H1 (cell line): ENCODE data around the gene TPO. TPM values are rescaled to one million over a fixed set of nuclear protein-coding genes. Genes with fewer than 3 reads are reported as not detected.

Experiments used
- CTCF ChIA-PET: fragments of 300-600 bp; sonication (Branson Sonifier 250); formaldehyde crosslinking; loops from one replicate; lab custom pipeline; 2021; ENCODE audit not compliant: partially characterized antibody; lab: Charles Lee
- POLR2A ChIA-PET: fragments of 300-600 bp; sonication (Branson Sonifier 250); formaldehyde crosslinking; loops from one replicate; lab custom pipeline; 2021; ENCODE audit warnings: inconsistent platforms; ENCODE audit not compliant: partially characterized antibody; lab: Charles Lee
- DNase-seq, 2 experiments: peaks; one replicate each; pipeline versions ENCODE4 v3.0.0 to v3.0.0-alpha.2; 2010 to 2022; ENCODE audit warnings: low spot score in 2 of 2, low read depth in 1 of 2, mixed read lengths in 1 of 2
- FAIRE-seq: peaks from 2 replicates; lab custom pipeline; 2011; peaks lifted over from hg19 to GRCh38; lab: Jason Lieb, UNC
- H2AFZ ChIP-seq: 2 replicates; pipeline ENCODE4 v1.8.1; 2012; ENCODE audit warnings: low read length, inconsistent platforms
- H2AK5ac ChIP-seq: 2 replicates; pipeline ENCODE4 v1.6.1; 2013; ENCODE audit warnings: low read depth, low read length
- H2BK120ac ChIP-seq: replicated peaks from 2 replicates; pipeline ENCODE3; 2013; ENCODE audit warnings: low read depth, low read length, inconsistent platforms
- H2BK12ac ChIP-seq: 2 replicates; pipeline ENCODE4 v1.6.1; 2013; ENCODE audit warnings: low read depth, low read length
- H2BK15ac ChIP-seq: 2 replicates; pipeline ENCODE4 v1.6.1; 2013; ENCODE audit warnings: low read length
- H2BK20ac ChIP-seq: 2 replicates; pipeline ENCODE4 v1.6.1; 2013; ENCODE audit warnings: low read length
- H2BK5ac ChIP-seq: 2 replicates; pipeline ENCODE4 v1.6.1; 2013; ENCODE audit warnings: low read depth, low read length
- H3K14ac ChIP-seq: 2 replicates; pipeline ENCODE4 v1.6.1; 2013; ENCODE audit warnings: inconsistent platforms; ENCODE audit not compliant: insufficient read length
- H3K18ac ChIP-seq: 2 replicates; pipeline ENCODE4 v1.6.1; 2013; ENCODE audit warnings: low read length; ENCODE audit errors: extremely low read depth
- H3K23ac ChIP-seq: 2 replicates; pipeline ENCODE4 v1.6.1; 2013; ENCODE audit warnings: inconsistent platforms; ENCODE audit not compliant: insufficient read length
- H3K23me2 ChIP-seq: 2 replicates; pipeline ENCODE4 v1.6.1; 2013; ENCODE audit warnings: low read depth, low read length
- H3K27ac ChIP-seq: 2 replicates; pipeline ENCODE4 v1.6.1; 2011; ENCODE audit warnings: low read depth, low read length, inconsistent platforms
- H3K27me3 ChIP-seq, 4 experiments: replicated peaks in 1 of 4; 1 replicate in 1 of 4; 2 replicates in 3 of 4; pipeline versions ENCODE4 v1.6.1 to v1.8.1; 2011 to 2013; ENCODE audit warnings: low read length in 3 of 4, mild to moderate bottlenecking in 3 of 4, inconsistent platforms in 2 of 4, mixed read lengths in 2 of 4, moderate library complexity in 1 of 4; ENCODE audit not compliant: control insufficient read depth in 3 of 4, insufficient read depth in 3 of 4; ENCODE audit errors: extremely low read depth in 1 of 4
- H3K36me3 ChIP-seq, 4 experiments: 2 replicates each; pipeline versions ENCODE4 v1.6.1 to v1.8.1; 2011 to 2013; ENCODE audit warnings: mild to moderate bottlenecking in 4 of 4, low read length in 3 of 4, moderate library complexity in 2 of 4, control low read depth in 1 of 4, inconsistent platforms in 1 of 4; ENCODE audit not compliant: insufficient read depth in 4 of 4, control insufficient read depth in 2 of 4
- H3K4ac ChIP-seq: replicated peaks from 2 replicates; pipeline ENCODE3; 2013; ENCODE audit warnings: low read length, low read depth, mixed read lengths, inconsistent platforms; ENCODE audit not compliant: insufficient read length
- H3K4me1 ChIP-seq, 4 experiments: replicated peaks in 1 of 4; 1 replicate in 1 of 4; 2 replicates in 3 of 4; pipeline versions ENCODE4 v1.6.1 to v1.8.1; 2011 to 2013; ENCODE audit warnings: low read length in 3 of 4, inconsistent platforms in 2 of 4, mixed read lengths in 1 of 4; ENCODE audit not compliant: insufficient read depth in 4 of 4, control insufficient read depth in 3 of 4
- H3K4me2 ChIP-seq, 2 experiments: 2 replicates each; pipeline versions ENCODE4 v1.6.1 to v1.8.1; 2011 to 2013; ENCODE audit warnings: low read depth in 2 of 2, low read length in 2 of 2, control low read depth in 1 of 2, inconsistent platforms in 1 of 2, mild to moderate bottlenecking in 1 of 2; ENCODE audit not compliant: insufficient read depth in 1 of 2
- H3K4me3 ChIP-seq, 4 experiments: fragments of 200-600, 300-600 bp in 1 of 4; sonication (generic), shearing (Covaris generic), sonication (Bioruptor Twin) in 1 of 4; 2 replicates each; pipeline versions ENCODE4 v1.5.1 to v1.8.1; 2011 to 2016; ENCODE audit warnings: low read length in 4 of 4, low read depth in 3 of 4, control low read depth in 2 of 4, inconsistent platforms in 2 of 4, mild to moderate bottlenecking in 2 of 4, mixed read lengths in 1 of 4, moderate library complexity in 1 of 4; ENCODE audit not compliant: insufficient read depth in 2 of 4; ENCODE audit errors: extremely low read depth in 1 of 4
- H3K56ac ChIP-seq: replicated peaks from 2 replicates; pipeline ENCODE3; 2013; ENCODE audit warnings: low read depth, mild to moderate bottlenecking, mixed read lengths, low read length, inconsistent platforms; ENCODE audit not compliant: insufficient read length
- H3K79me1 ChIP-seq: 2 replicates; pipeline ENCODE4 v1.6.1; 2013; ENCODE audit warnings: low read depth, low read length, control low read depth
- H3K79me2 ChIP-seq, 2 experiments: 2 replicates each; pipeline versions ENCODE4 v1.6.1 to v1.8.1; 2012 to 2013; ENCODE audit warnings: low read length in 2 of 2, mild to moderate bottlenecking in 2 of 2, inconsistent platforms in 1 of 2; ENCODE audit not compliant: insufficient read depth in 2 of 2, control insufficient read depth in 1 of 2
- H3K9ac ChIP-seq, 4 experiments: replicated peaks in 1 of 4; 1 replicate in 1 of 4; 2 replicates in 3 of 4; pipeline versions ENCODE4 v1.6.1 to v1.8.1; 2011 to 2013; ENCODE audit warnings: low read depth in 3 of 4, low read length in 3 of 4, control low read depth in 2 of 4, mild to moderate bottlenecking in 2 of 4, moderate library complexity in 2 of 4, inconsistent platforms in 1 of 4; ENCODE audit errors: extremely low read depth in 1 of 4
- H3K9me3 ChIP-seq, 2 experiments: 2 replicates each; pipeline versions ENCODE4 v1.6.1 to v1.8.1; 2012 to 2013; ENCODE audit warnings: mild to moderate bottlenecking in 2 of 2, moderate library complexity in 2 of 2, control low read depth in 1 of 2, inconsistent platforms in 1 of 2, low read depth in 1 of 2, low read length in 1 of 2, mixed read lengths in 1 of 2; ENCODE audit not compliant: insufficient read depth in 2 of 2
- H4K20me1 ChIP-seq, 2 experiments: replicated peaks in 1 of 2; 2 replicates each; pipeline versions ENCODE3 to v1.8.1; 2011 to 2013; ENCODE audit warnings: inconsistent platforms in 2 of 2, low read length in 2 of 2, mild to moderate bottlenecking in 1 of 2; ENCODE audit not compliant: insufficient read depth in 2 of 2, control insufficient read depth in 1 of 2
- H4K5ac ChIP-seq: 2 replicates; pipeline ENCODE4 v1.6.1; 2013; ENCODE audit warnings: low read length, low read depth, mixed read lengths, inconsistent platforms; ENCODE audit not compliant: insufficient read length
- H4K8ac ChIP-seq: 2 replicates; pipeline ENCODE4 v1.8.0; 2013; ENCODE audit warnings: mild to moderate bottlenecking, moderate library complexity, low read length, inconsistent platforms; ENCODE audit not compliant: insufficient read depth; ENCODE audit errors: extremely low read depth
- H4K91ac ChIP-seq: replicated peaks from 2 replicates; pipeline ENCODE3; 2013; ENCODE audit warnings: low read length, mixed read lengths, inconsistent platforms; ENCODE audit not compliant: insufficient read length
- ASH2L ChIP-seq: fragments of 200-600, 300-600 bp; sonication (generic); IDR thresholded peaks from one replicate; pipeline ENCODE4 v1.7.1; 2017; ENCODE audit warnings: low read length
- POLR2AphosphoS5 ChIP-seq: IDR thresholded peaks from 2 replicates; pipeline ENCODE4 v1.6.1; 2011; ENCODE audit warnings: low read depth, low read length
- RFX5 ChIP-seq: IDR thresholded peaks from 2 replicates; pipeline ENCODE4 v1.6.1; 2011; ENCODE audit warnings: low read depth, low read length, improper control_type of control experiment, borderline replicate concordance
- TAF7 ChIP-seq: optimal IDR thresholded peaks from 2 replicates; pipeline ENCODE3; 2011; ENCODE audit warnings: low read depth, mild to moderate bottlenecking, inconsistent platforms, low read length, moderate library complexity, borderline replicate concordance
- TCF12 ChIP-seq: IDR thresholded peaks from 2 replicates; pipeline ENCODE4 v1.6.1; 2011; ENCODE audit warnings: low read depth, mild to moderate bottlenecking, low read length
- WGBS, 2 experiments: shearing (Covaris generic) in 1 of 2; methylation state at CpG; one replicate each; pipeline versions ENCODE4 v1.1.6 to v1.1.7; 2013 to 2015; ENCODE audit warnings: low lambda C conversion rate in 2 of 2, mixed read lengths in 2 of 2, inconsistent platforms in 1 of 2, low coverage in 1 of 2, missing lambda C conversion rate in 1 of 2; ENCODE audit not compliant: insufficient replicate concordance in 2 of 2, insufficient coverage in 1 of 2, insufficient read length in 1 of 2; ENCODE audit errors: extremely low coverage in 1 of 2, missing lambda C conversion rate in 1 of 2; 5-methylcytosine and 5-hydroxymethylcytosine counted together
- polyA plus RNA-seq, 7 experiments: library from polyadenylated mRNA; depleted of rRNA in 3 of 7; stranded (reverse) in 5 of 7; unstranded in 2 of 7; fragments of >200 nt in 5 of 7; fragments of 200-250 nt in 2 of 7; gene quantifications; 1 replicate in 5 of 7; 2 replicates in 1 of 7; 4 replicates in 1 of 7; pipeline versions ENCODE4 v1.2.1 to v1.2.3, GENCODE V29; 2011 to 2013; ENCODE audit warnings: missing spikeins in 2 of 7, mixed read lengths in 2 of 7
- total RNA-seq: library from RNA; stranded (reverse); fragmentation: NEBNext Ultra II Directional; extraction: Animal tissue kit (Norgen Biotek cat#: 25700); gene quantifications from 2 replicates; pipeline ENCODE4 v1.2.1, GENCODE V29; 2021
- TF ChIP-seq, protein P1 (sequence below): IDR thresholded peaks from 2 replicates; pipeline ENCODE4 v1.6.1; 2012; ENCODE audit warnings: inconsistent platforms

TPO gene
- total and polyA plus RNA-seq, 2 of the 8 experiments (the other 6 are each of a cell fraction or from before 2014, with no cell fraction given) = not detected

DNA sequence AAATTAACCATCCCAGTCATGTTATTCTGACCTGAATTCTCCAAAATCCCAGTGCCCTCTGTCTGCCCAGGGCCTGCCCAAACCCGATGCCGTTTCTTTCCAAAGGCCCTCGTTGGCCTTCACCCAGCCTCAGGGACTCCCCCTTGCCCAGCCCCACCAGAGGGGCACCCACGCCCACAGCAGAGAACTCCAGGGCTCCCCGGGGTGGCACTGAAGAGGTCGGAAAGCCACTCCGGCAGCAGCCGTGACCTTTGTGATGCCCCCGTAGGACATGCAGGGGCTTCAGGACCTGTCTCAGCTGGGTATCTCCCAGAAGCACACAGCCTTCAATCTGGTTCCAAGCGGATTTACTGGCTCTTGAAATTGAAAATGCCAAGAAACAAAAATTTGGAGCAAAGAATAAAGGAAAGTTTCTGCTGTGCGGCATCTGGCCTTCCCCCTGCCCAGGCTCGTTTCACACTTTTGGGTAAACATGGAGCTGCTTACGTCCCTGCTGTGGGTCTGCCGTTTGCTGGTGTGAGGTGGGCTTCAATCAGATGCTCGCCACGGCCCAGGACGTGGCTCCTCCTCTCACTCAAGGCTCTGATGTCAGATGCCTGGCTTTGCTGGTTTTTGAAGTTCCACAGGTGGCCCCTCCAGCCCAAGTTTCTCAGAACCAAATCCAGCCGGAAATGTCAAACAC lies 101.3 kb downstream of the TPO start:
- no peak overlapping the region for H3K4me2 ChIP-seq
- no peaks in the 10 kb centered on the region for H3K36me3 ChIP-seq
- no peak overlapping the region for H4K91ac ChIP-seq
- no peaks in the 10 kb centered on the region for H3K79me1 ChIP-seq
- H2BK120ac ChIP-seq = no peak overlapping the region
- H3K27ac ChIP-seq = no peak overlapping the region
- ChIA-PET POLR2A (interaction anchor here (0.7 kb wide), 1 partner anchor 27 kb away, joined by 3 read pairs; no protein-coding TSS in a partner anchor), CTCF (interaction anchor here (0.8 kb wide), 1 partner anchor 352 kb away, joined by 3 read pairs; no protein-coding TSS in a partner anchor)
- no peaks in the 10 kb centered on the region for H3K9me3 ChIP-seq
- H3K4me1 ChIP-seq = no peaks in the 10 kb centered on the region; a peak in 1 of 7 replicates
- no peak overlapping the region for H3K18ac ChIP-seq
- DNase-seq = no peak
- H3K56ac ChIP-seq = no peak overlapping the region
- WGBS, 2 experiments = 81% methylated on average over 18 of the region's 18 CpGs; no CpG with 5 or more reads in 1 of the 2 experiments
- no peak overlapping the region for H2AK5ac ChIP-seq
- TF ChIP-seq, protein P1, sequence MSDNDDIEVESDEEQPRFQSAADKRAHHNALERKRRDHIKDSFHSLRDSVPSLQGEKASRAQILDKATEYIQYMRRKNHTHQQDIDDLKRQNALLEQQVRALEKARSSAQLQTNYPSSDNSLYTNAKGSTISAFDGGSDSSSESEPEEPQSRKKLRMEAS = no peak
- TF ChIP-seq ASH2L = no peak
- TF ChIP-seq TCF12 = no peak
- no peak for TF ChIP-seq TAF7
- no peak for TF ChIP-seq RFX5
- TF ChIP-seq POLR2AphosphoS5 = no peak
- peaks cover 0 to 1% of the 10 kb centered on the region in 2 experiments for H4K20me1 ChIP-seq
- 0 out of 2 replicates have a peak overlapping the region, but pooled peaks have one; percentile 17 for H4K8ac ChIP-seq
- no peak for FAIRE-seq
- H3K23me2 ChIP-seq = no peaks in the 10 kb centered on the region
- H3K79me2 ChIP-seq = no peaks in the 10 kb centered on the region
- no peak overlapping the region for H2BK12ac ChIP-seq
- no peak overlapping the region for H3K4ac ChIP-seq
- H2BK15ac ChIP-seq = no peak overlapping the region
- no peak overlapping the region for H4K5ac ChIP-seq
- no peak overlapping the region for H3K23ac ChIP-seq
- no peak overlapping the region for H3K14ac ChIP-seq
- H2BK5ac ChIP-seq = no peak overlapping the region
- H2BK20ac ChIP-seq = no peak overlapping the region
- no peak overlapping the region for H3K9ac ChIP-seq
- no peak overlapping the region for H2AFZ ChIP-seq
- H3K4me3 ChIP-seq = no peak overlapping the region
- H3K27me3 ChIP-seq = no peaks in the 10 kb centered on the region
